ENCODE measurements around the gene TMEM200C.

- TF ChIP-seq SIN3A (IDR thresholded peaks at IDR 0.05; ENCODE audit: borderline replicate concordance, insufficient read depth, low read length) (no peak), POLR2AphosphoS5 (IDR thresholded peaks at IDR 0.05; ENCODE audit: low read depth, low read length) (no peak), REST (IDR thresholded peaks at IDR 0.05; ENCODE audit: insufficient read depth in 1 of 2, low read depth in 2 of 2, low read length in 2 of 2) (no peak)
These were observed 42.5 kb upstream of the TMEM200C start for GRCh38 chr18:5937795-5938194.

All from PFSK-1 (cell line).